GM12892 (cell line): ENCODE measurements around the gene ZNF219.

Source experiments
- POLR2A ChIP-seq: IDR thresholded peaks from 2 replicates; pipeline ENCODE4 v1.6.1; 2011; ENCODE audit warnings: low read depth, low read length, control low read depth
- POLR2AphosphoS5 ChIP-seq: IDR thresholded peaks from 2 replicates; pipeline ENCODE4 v1.6.1; 2011; ENCODE audit warnings: low read depth, low read length, control low read depth
- TAF1 ChIP-seq: IDR thresholded peaks from 2 replicates; pipeline ENCODE4 v1.6.1; 2011; ENCODE audit warnings: low read depth, mild to moderate bottlenecking, control low read depth, low read length, borderline replicate concordance

DNA sequence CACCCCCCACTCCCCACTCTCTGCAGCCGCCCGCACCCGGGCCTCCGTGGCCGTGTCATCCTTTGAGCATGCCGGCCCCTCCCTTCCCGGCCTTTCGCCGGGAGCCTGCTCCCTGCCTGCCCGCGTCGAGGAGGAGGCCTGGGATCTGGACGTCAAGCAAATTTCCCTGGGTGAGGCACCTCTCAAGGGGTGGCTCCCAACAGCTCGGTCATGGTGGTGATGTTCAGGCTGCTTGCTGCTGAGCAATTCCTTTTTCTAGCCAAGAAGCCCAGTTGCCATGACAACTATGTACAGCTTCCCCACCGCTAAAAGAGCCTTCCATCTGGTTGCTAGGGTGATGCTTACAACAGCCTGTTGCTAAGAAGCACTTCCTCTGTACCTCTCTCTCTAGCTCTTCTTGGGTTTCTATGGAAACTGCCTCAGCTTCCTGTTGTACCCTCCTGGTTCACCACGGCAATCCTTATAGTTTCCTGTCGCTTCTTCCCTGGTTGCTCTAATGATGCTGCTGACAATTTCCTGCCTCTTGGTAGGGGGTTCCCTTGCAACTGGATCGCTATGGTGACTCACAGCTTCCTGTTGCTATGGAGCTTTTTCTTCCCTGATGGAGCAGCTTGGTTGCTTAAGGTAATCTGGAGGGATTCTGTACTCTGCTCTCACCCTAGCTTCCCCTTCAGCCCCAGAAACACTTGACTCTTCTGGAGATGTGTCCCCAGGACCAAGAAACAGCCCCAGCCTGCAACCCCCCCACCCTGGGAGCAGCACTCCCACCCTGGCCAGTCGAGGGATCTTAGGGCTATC is 11.0 kb downstream of the ZNF219 start:
- TF ChIP-seq POLR2A (no peak), TAF1 (no peak), POLR2AphosphoS5 (no peak)
